NCI-H2227 treated with DMSO at 0.1 percent for 48 hours (cell line): ENCODE measurements around the gene TBC1D16.
A peak's percentile ranks its signal among the peaks of the same experiment; 100 is the strongest.
"Not testable (repeated sequence)": the region's sequence is repeated elsewhere in the genome, so short reads cannot be mapped to it uniquely, and the experiment has no call there.

ENCODE experiments used
- DNase-seq: peaks from one replicate; lab custom pipeline; 2025; lab: John Stamatoyannopoulos, UW

Gene TBC1D16

DNA sequence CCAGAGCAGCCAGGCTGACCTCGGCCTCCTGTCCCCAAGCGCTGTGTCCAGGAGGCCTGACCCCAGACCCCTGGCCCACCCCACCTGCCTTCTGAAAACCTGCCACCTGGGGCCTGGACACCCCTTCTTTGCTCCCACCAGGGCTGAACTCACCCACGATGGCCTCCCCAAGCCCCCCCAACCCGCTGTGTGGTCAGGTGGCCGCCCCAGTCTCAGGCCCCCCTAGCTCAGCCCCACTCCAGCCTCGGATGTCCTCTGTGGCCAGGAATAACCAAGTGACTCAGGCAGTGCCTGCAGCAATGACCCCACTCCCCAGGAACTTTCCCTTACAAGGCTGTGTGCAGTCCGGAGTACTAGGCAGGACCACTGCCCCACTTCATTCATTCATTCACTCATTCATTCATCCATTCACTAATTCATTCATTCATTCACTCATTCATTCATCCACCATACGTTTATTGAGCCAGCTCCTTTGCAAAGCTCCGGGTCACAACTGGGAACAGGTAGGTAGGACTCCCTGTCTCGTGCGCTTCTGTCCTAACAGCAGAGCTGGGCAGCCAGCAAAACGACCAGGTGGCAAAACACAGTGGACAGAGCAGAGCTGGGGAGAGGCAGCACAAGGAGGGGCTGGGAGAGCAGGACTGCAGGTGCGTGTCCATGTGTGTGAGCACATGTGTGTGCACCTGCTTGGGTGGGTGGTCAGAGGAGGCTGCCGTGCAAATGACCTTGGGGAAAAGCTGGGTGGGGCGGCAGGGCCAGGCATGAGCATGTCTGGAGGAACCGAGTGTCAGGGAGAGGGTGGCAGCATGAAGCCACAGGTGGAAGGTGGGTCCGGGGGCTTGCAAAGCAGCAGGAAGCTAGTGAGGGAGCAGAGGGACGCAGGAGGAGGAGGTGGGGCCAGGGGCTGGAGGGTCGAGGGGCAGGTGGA lies 120.6 kb downstream of the TBC1D16 start:
- no peak for DNase-seq

DNA sequence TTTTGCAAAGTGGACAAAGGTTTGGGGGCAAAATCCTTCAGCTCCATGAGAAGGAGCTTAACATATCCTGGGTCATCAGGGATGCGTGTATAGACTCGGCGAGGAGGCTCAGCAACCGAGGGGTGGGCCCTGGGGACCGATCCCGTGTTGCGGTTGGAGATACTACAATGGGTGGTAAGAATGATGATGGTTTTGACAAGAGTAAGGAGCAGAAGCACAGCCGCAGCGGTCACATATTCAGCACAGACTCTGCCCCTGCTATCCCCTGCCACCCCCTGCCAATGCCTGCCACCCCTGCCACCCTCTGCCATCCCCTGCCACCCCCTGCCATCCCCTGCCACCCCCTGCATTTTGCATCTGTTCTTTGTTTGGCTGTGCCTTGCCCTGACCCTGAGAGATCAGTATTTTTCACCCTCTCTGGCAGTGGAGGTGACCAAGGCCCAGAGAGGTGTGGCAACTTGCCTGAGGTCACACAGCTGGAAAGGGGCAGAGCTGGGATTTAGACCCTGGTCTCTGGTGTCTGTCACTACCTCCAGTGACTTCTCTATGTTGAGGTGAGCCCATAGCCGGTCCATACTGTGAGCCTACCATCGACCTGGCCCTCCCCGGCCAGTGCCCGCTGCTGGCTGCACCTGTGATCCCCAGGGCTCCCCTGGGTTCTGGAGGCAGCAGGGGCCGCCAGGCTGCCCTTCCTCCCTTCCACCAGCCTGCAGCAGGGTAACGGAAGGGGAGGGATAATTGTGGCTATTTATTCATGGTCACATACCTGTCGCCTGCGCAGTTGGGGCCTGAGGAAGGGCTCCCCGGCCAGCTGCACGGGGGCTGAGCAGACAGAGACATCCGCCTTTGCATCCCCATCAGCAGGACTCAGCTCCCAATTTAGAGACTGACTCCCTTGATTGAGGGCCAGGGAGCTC lies 121.5 kb downstream of the TBC1D16 start:
- no peak for DNase-seq

DNA sequence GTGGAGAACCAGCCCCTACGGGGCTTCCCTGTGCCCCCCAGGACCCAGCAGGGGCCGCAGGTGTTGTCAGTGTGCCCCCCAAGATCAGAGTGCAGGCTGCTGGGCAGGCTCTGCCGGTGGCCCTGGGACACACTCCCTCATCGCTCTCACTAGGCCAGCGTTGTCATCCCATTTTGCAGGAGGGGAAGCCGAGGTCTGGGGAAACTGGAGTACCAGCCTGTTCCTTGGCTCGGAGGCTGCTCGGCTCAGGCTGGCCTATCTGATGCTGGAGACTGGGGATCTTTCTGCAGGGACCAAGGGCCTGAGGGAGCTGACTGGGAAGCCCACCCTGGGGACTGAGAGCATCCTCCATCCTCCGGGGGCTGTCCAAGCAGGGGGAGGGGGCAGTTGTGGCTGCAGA lies 122.2 kb downstream of the TBC1D16 start:
- no peak for DNase-seq

DNA sequence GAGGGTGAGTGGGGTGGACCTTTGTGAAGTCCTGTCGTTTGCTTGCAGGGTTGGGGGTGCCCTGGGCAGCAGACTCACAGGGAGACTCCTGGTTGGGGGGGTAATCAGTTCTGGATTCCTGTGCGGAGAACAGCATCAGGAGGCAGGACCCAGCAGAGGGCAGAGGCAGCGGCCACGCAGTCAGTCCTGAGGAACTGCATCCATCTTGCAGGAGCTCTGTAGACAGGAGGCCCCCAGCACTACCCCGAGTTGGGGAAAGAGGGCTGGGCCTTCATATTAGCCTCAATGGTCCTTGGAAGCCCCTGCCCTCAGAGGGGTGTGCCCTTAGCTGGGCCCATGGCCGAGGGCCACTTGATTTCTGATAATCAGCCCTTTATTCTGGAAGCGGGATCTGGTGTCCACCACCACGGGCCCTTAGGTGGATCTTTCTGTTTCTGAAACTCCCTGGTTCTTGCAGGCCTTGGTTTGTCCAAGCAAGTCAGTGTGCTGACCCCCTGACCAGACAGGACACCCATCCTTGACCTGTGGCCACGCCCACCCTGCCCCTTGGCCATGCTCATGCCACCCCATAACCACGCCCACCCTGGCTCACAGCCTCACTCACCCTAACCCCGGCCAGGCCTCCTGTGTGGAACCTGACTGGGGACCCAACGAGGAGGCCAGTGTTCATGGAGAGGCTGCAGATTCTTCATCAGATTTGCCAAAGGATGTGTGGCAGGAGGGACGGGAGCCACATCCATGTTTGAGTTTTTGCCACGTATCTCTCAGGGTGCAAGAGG lies 122.9 kb downstream of the TBC1D16 start:
- DNase-seq: no peak

DNA sequence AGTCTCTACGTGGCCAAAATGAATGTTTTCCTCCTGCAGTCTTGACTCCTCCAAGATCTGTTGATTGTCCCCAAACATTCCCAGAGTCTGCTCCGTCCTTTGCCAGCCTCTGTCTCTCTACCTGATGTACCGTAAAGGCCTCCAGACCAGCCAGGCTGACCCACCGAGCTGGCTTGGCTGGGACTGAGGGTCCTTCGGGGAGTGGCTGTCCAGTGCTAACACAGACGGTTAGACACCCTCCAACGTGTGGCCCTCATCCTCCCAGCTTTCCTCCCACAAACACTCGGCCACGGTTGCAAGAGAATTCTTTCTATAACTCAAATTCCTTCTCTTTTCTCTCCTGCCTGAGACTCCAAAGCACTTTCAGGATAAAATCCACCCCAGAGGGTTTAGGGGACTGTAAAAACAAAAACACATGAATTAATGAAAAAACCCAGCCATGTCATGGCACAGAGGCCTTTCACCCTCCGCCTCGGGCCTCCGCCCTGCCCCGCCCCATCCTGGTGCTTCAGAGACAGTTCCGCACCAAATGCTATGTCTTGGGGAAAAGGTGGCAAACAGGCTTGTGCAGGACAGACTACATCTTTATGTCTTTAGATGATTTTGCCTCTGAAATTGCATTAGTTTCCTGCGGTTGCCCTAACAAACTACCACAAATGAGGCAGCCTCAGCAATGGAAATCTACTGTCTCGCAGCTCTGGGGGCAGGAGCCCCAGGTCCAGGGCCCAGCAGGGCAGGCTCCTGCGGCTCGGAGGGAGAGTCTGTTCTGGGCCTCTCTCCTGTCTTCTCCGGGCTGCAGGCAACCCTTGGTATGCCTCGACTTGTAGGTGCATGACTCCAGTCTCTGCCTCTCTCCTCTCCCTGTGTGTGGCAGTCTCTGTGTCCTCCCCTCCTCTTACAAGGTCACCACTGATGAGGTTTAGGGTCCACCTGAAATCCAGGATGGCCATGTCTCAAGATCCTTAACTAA lies 124.0 kb downstream of the TBC1D16 start:
- DNase-seq: no peak

DNA sequence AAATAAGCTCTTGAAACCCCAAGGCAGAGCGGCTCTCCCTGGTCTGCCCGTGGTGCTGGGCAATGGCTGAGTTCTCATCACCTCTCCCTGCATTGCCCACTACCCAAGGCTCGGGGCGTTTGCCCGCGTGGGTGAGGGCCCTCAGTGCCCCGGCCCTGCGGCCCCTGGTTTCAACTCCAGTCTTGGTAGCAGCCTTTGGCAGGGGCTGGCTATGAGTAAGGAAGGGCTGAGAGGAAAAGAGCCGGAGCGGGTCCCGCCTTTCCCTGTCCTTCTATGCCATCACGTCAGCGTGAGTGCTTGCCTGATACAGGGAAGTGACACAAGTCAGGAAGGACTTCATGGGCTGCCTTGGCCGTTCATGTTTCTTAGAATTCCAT lies 124.7 kb downstream of the TBC1D16 start:
- no peak for DNase-seq

DNA sequence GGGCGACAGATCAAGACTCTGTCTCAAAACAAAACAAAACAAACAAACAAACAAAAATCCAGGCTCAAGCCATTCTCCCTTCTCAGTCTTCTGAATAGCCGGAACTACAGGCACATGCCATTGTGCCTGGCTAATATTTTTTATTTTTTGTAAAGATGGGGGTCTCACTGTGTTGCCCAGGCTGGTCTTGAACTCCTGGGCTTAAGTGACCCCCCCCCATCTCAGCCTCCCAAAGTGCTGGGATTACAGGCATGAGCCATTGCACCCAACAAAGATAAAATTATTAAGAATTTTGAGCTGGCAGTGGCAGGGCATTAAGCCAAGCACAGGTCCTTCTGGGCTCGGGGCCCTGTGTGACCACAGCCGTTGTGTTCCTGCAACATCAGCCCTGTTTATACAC lies 126.6 kb downstream of the TBC1D16 start:
- DNase-seq: no peak

DNA sequence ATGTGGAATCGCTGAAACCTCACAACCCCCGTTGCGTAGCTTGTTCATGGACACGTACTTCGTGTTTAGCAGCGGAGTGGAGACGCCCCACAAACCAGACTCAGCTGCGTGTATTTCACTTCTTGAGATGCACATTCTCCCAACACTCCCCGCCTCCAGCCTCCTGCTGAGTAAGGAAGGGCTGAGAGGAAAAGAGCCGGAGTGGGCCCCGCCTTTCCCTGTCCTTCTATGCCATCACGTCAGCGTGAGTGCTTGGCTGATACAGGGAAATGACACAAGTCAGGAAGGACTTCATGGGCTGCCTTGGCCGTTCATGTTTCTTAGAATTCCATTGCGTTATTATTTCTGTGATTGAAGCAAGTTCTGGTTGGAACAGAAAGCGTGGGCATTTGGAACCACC lies 127.8 kb downstream of the TBC1D16 start:
- DNase-seq: peak; percentile 59

DNA sequence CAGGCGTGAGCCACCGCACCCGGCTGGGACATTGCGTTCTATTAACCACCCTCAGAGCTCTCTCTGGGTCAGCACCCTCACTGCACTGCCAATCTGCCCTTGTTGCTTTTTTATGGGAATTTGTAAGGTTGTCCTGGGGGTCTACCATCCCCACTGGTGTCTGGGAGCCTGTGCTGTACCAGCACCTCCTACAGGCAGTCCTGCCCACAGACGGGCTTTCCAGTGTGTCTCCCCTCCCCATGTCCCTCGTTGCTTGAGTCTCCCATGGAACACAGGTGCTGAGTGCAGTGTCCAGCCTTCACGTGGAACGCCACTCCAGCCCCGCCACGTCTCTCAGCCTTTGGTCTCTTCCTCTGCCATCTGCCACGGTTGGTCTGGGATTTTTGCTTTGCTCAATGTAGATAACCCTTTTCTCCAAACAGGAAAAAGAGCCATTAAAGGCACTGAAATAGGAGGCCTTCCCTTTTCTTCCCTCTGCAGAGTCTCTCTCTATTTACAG lies 128.4 kb downstream of the TBC1D16 start:
- no peak for DNase-seq

DNA sequence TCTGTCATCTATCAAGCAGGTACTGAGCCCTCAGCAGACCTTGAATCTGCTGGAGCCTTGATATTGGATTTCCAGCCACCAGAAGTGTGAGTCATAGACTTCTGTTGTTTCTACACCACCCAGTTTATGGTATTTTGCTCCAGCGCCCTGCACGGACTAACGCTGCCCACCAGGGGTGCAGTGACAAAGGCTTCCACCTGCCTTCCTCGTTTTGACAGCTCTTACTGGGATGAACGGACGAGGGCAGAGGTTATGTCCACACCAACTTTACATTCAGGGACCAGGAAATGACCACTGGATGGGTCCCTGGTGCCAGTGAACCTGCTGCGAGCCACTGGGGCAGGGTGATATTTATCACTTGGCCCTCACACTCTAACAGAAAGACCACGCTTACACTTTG lies 129.8 kb downstream of the TBC1D16 start:
- DNase-seq: no peak

DNA sequence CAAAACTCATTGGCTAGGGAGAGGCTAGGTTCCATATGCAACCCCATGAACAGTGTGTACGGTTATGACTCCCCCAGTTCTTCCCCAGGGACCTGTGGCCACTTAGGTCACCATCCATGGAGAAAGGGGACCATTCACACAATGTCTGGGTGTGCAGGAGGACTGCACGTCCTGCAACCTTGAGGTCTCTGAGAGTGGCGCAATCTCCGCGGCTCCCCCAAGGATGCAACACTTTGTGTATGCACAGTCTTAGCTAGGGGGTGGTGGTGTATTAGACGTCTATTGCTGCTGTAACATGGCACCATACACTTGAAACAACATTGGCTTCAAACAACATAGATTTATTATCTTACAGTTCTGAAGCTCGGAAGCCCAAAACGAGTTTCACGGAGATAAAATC lies 130.8 kb downstream of the TBC1D16 start:
- no peak for DNase-seq

DNA sequence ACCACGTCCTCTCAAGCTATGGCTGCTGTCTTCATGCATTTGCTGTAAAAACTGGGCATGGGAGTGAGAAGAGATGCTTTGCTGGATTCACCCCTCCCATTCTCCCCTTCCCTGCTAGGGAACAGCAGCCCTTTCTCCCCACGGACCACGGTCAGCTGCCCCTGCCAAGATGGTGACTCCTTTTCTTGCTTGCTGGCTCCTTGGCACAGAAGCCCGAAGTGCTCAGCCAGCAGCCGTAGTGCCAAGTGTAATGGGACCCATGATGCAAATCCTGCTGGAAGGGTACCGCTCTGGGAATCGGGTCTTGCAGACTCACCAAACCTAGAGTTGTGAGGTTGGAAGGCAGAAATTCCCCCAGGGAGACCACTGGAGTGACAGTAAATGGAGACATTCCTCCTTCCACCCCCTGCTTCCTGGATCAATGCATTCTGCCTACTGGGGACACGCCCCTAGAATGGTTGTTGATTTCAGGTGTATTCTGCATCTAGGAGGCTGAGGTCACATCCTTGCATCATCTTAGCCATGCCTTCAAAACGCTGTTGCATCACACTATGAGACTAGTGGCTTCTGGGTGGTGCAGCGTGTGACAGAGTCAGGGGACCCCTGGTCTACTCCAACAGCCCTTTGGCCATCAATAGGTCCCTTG lies 133.4 kb downstream of the TBC1D16 start:
- DNase-seq: no peak

DNA sequence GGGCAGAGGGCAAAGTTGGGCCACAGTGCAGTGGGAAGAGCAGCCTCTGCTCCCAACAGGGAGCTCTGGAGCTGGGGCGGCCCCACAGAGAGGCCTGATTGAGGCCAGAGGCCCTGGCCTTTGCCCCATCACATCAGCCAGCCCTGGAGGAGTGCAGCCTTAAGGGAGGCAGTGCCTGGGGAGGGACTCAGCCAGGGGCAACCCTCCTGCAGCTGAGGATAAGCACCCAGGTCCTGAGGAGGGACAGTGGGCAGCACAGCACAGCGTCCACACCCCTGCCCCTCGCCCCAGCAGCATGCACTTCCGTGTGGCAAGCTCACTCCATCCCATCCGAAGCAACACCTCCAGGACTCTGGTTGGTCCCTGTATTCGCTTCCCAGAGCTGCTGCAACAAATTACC lies 134.5 kb downstream of the TBC1D16 start:
- DNase-seq: no peak

DNA sequence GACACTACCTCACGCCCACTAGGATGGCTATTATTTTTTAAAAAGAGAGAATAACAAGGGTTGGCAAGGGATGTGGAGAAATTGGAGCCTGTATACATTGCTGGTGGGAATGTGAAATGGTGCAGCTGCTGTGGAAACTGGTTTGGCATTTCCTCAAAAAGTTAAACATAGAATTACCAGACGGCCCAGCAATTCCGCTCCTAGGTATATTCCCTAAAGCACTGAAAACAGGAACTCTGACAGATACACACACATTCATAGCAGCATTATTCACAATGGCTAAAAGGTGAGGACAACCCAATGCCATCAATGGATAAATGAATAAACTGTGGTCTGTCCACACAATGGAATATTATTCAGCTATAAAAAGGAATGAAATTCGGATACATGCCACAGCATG lies 136.1 kb downstream of the TBC1D16 start:
- DNase-seq: no peak

DNA sequence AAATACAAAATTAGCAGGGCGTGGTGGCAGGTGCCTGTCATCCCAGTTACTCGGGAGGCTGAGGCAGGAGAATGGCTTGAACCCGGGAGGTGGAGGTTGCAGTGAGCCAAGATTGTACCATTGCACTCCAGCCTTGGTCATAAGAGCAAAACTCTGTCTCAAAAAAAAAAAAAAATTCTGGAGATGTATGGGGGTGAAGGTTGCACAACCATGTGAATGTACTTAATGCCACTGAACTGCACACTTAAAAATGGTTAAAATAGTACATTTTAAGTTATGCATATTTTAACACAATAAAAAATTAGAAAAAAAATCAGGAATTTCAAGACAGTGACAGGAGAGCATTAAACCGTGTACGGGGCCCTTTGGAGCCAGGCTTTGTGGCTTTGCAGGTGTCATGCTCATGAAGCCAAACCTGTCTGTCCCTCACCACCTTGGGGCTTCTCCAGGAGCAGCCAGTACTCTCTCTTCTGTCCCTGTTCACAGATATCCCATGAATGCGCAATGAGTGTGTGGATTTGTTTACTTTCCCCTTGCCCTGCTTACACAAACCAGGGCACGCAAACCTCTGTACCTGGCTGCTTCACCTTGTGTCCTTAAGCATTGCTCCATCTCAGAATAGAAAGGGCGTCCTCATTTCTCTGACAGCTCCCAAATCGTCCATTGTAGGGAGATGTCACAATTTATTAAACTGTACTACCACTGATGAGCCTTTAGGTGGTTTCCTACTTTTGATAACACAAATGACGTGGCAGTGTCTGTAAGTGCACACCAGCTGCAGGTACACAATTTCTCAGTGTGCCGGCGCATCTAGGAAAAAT lies 138.2 kb downstream of the TBC1D16 start:
- no peak for DNase-seq

DNA sequence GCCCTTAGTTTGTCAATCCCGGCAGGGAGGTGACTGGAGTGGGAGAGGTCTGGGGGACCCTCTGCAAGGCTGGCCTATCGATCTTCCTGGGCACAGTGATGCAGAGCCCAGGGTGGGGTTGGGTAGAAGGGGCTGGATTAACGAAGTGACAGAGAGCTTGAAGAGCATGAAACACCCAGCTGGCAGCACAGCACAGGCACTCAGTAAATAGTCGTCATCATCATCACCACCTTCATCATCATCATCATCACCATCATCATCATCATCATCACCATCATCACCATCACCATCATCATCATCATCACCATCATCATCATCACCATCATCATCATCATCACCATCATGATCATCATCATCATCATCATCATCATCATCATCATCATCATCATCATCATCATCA lies 142.2 kb downstream of the TBC1D16 start:
- not testable (repeated sequence) for DNase-seq

DNA sequence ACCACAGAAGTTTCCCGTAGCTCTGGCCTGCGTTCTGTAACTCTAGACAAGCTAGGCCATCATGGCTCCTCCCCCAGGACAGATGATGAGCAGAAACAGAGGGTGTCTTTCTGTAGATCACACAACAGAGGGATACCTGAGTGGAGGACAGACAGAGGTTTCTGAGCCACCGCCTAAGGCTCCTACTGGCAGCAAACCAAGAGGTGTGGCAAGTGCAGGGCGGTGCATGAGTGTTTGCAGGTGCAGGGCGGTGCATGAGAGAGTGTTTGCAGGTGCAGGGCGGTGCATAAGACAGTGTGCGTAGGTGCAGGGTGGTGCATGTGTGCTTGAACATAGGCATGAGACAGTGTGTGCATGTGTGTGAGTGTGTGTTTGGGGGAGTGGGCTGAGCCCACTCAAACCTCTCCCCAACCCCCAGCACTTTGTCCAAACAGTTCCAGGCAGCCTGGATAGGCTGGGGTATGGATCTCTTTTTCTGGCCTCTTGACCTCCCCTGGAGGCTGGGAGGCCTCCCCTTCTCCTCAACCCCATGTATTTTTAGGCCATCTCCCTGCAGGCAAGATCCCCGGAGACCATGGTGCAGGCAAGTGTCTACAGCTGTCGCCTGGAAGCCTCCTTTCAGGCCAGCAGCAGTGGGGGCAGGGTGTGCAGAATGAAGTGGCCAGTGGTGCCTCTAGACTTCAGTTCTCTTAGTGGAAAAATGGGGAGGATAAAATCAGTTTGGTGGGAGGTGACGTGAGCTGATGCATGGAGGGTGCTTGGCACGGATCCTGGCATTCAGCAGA lies 143.0 kb downstream of the TBC1D16 start:
- DNase-seq: no peak

DNA sequence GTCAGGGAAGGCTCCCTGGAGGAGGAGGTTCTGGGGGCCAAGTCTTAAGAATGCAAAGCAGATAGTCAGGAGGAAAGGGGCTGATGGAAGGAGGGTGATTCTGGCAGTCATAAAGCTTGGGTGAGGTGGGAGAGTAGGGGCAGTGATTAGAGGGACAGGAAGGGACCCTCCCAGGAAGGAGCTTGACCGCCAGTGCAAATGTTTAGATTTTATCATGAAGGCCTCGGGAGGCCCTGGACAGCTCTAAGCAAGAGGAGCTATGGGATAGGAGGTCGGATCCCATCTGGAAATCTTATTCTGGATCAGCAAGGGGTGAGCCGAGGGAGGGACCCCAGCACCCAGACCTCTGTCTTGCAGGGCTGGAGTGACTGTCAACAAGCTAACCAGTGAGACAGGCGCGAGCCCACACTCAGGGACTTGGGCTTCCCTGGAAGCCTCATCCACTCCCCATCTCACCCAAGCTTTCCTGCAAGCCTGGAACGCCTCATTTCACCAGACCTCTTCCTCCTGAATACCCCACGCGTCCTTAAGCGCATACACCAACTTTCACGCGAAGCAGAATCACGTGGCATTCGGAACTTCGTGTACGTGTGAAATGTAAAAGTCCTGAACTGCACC lies 144.4 kb downstream of the TBC1D16 start:
- no peak for DNase-seq
